Endodermal cell (in vitro differentiated cells): Measurements from ENCODE around the gene COL23A1. TPM values are rescaled to one million over a fixed set of nuclear protein-coding genes. Genes with fewer than 3 reads are reported as not detected.
A peak's percentile ranks its signal among the peaks of the same experiment; 100 is the strongest.

Experiments used
- DNase-seq: peaks from one replicate; pipeline ENCODE4 v3.0.0-alpha.2; 2017
- H3K27ac ChIP-seq: 2 replicates; pipeline ENCODE4 v1.5.1; 2013; ENCODE audit warnings: mild to moderate bottlenecking, low read depth, low read length, moderate library complexity
- H3K27me3 ChIP-seq: 2 replicates; pipeline ENCODE4 v1.6.1; 2013; ENCODE audit warnings: mild to moderate bottlenecking, low read length, moderate library complexity; ENCODE audit not compliant: insufficient read depth, control insufficient read depth, poor library complexity, severe bottlenecking
- H3K36me3 ChIP-seq: 2 replicates; pipeline ENCODE4 v1.7.0; 2013; ENCODE audit warnings: mild to moderate bottlenecking, low read length, moderate library complexity; ENCODE audit not compliant: control insufficient read depth, insufficient read depth
- H3K4me1 ChIP-seq: one replicate; pipeline ENCODE4 v1.7.0; 2013; ENCODE audit warnings: low read length; ENCODE audit not compliant: control insufficient read depth, insufficient read depth
- H3K4me3 ChIP-seq: 2 replicates; pipeline ENCODE4 v1.5.1; 2013; ENCODE audit warnings: mild to moderate bottlenecking, low read length, moderate library complexity
- H3K9ac ChIP-seq: 2 replicates; pipeline ENCODE4 v1.6.1; 2013; ENCODE audit warnings: mild to moderate bottlenecking, low read length, moderate library complexity; ENCODE audit not compliant: poor library complexity, severe bottlenecking; ENCODE audit errors: extremely low read depth
- H3K9me3 ChIP-seq: 2 replicates; pipeline ENCODE4 v1.6.1; 2013; ENCODE audit warnings: mild to moderate bottlenecking, low read length, moderate library complexity; ENCODE audit not compliant: control insufficient read depth
- H3K27ac Mint-ChIP-seq: 2 replicates; pipeline ENCODE4 v1.8.0; 2020; ENCODE audit warnings: mixed read lengths
- H3K27me3 Mint-ChIP-seq: 2 replicates; pipeline ENCODE4 v1.8.0; 2021; ENCODE audit warnings: mild to moderate bottlenecking, mixed read lengths; ENCODE audit not compliant: insufficient read depth
- H3K36me3 Mint-ChIP-seq: 2 replicates; pipeline ENCODE4 v1.8.0; 2020; ENCODE audit warnings: low read depth, mixed read lengths
- H3K4me1 Mint-ChIP-seq: 2 replicates; pipeline ENCODE4 v1.8.0; 2020; ENCODE audit warnings: mixed read lengths
- H3K4me3 Mint-ChIP-seq: 2 replicates; pipeline ENCODE4 v1.8.0; 2020; ENCODE audit warnings: mild to moderate bottlenecking, moderate library complexity, mixed read lengths
- H3K9me3 Mint-ChIP-seq: 2 replicates; pipeline ENCODE4 v1.8.0; 2020; ENCODE audit warnings: mild to moderate bottlenecking, mixed read lengths
- WGBS, 2 experiments: methylation state at CpG; one replicate each; pipeline versions ENCODE4 v1.1.5 to v1.1.7; 2013; ENCODE audit warnings: missing lambda C conversion rate in 2 of 2, mixed read lengths in 1 of 2; ENCODE audit not compliant: insufficient coverage in 1 of 2, insufficient read length in 1 of 2; 5-methylcytosine and 5-hydroxymethylcytosine counted together
- total RNA-seq, 2 donors: library from RNA; stranded (reverse); fragmentation: NEBNext Ultra II Directional in 1 of 2; extraction: Animal tissue kit (Norgen Biotek cat#: 25700) in 1 of 2; gene quantifications; 2 replicates in 1 of 2; 3 replicates in 1 of 2; pipeline ENCODE4 v1.2.1, GENCODE V29; 2021
- TF ChIP-seq, protein P1 (sequence below): fragments of 200-600 bp; sonication (generic); conservative IDR thresholded peaks from 2 replicates; pipeline ENCODE4 v1.5.0; 2021; ENCODE audit warnings: antibody characterized with exemption, mild to moderate bottlenecking

The COL23A1 gene
- total RNA-seq, 2 donors from 2014 or later, result 50.2 to 71.3 TPM

DNA sequence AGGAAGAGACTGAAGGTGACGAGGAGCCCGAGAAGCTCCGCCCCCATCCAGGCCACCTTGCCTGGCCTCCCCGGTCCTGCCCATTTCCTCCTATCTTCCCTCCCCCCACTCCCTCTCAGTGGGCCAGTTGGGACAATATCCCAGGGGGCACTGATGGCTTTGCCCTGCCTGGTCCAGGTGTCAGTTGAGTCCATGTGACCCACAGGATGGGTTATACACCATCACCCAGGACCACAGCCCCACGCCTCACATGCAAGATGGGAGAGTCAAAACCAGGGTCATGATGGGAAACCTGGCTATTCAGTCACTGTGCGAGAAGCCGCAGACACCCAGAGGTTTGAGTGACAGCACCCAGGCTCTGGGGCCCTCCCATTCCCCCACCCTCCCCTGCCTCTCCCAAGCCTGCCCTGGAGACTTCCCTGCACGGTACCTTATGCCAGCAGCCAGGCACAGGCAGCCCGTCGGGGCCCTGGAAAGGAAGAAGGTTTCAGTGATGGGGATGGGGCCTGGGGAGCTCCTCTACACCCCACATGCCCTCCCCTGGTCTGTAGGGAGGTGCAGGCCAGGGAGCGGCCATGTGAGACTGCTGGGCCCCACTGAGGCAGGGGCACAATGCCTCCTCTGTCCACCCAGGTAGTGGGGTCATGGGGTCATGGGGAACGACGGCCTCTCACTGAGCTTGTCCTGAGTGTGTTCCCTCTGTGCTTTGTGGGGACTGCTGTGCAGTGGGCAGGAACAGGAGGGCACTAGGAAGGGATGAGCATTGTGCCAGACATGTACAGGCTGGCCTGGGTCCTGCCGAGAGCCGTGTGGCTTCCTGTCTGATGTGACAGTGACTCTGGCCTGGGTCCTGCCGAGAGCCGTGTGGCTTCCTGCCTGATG is 351.2 kb downstream of the COL23A1 start:
- 87 to 89% methylated on average over 8 to 17 of the region's 17 CpGs for WGBS, 2 experiments
- TF ChIP-seq, protein P1, sequence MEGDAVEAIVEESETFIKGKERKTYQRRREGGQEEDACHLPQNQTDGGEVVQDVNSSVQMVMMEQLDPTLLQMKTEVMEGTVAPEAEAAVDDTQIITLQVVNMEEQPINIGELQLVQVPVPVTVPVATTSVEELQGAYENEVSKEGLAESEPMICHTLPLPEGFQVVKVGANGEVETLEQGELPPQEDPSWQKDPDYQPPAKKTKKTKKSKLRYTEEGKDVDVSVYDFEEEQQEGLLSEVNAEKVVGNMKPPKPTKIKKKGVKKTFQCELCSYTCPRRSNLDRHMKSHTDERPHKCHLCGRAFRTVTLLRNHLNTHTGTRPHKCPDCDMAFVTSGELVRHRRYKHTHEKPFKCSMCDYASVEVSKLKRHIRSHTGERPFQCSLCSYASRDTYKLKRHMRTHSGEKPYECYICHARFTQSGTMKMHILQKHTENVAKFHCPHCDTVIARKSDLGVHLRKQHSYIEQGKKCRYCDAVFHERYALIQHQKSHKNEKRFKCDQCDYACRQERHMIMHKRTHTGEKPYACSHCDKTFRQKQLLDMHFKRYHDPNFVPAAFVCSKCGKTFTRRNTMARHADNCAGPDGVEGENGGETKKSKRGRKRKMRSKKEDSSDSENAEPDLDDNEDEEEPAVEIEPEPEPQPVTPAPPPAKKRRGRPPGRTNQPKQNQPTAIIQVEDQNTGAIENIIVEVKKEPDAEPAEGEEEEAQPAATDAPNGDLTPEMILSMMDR, result no peak

DNA sequence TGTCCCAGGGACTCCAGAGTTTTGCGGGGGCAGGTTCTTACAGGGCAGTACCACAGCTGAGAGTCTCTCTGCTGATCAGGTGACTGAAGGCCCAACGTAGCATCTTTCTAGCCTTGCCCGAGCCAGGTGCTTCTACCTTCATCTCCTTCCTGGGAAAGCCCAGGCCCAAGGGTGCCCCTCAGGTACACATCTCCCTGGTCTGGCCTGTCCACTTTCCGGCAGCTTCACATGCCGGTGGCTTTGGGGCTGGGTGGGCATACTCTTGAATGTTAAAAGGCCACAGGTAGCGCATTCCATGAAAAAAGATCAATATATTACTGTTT is 351.9 kb downstream of the COL23A1 start:
- Mint-ChIP-seq H3K9me3 (no peaks in the 10 kb centered on the region), H3K4me1 (peaks cover 2% of the 10 kb centered on the region), H3K4me3 (no peak overlapping the region), H3K36me3 (peaks cover 3% of the 10 kb centered on the region), H3K27me3 (no peaks in the 10 kb centered on the region), H3K27ac (no peak overlapping the region)
- no peaks in the 10 kb centered on the region for H3K9me3 ChIP-seq
- TF ChIP-seq, protein P1, result no peak
- no peak overlapping the region for H3K9ac ChIP-seq
- H3K27me3 ChIP-seq, result no peaks in the 10 kb centered on the region
- no peaks in the 10 kb centered on the region for H3K4me1 ChIP-seq
- no peak overlapping the region for H3K27ac ChIP-seq
- DNase-seq, result no peak
- H3K36me3 ChIP-seq, result no peaks in the 10 kb centered on the region
- no peak overlapping the region for H3K4me3 ChIP-seq
- 90 to 98% methylated on average over 3 to 6 of the region's 6 CpGs for WGBS, 2 experiments

More for the DNA sequence above, 351.2 kb downstream of the COL23A1 start:
- no peaks in the 10 kb centered on the region for H3K36me3 ChIP-seq
- no peak overlapping the region for H3K4me3 ChIP-seq
- H3K9me3 Mint-ChIP-seq, result no peaks in the 10 kb centered on the region
- H3K4me3 Mint-ChIP-seq, result no peak overlapping the region
- H3K4me1 Mint-ChIP-seq, result peaks cover 2% of the 10 kb centered on the region
- H3K27ac Mint-ChIP-seq, result no peak overlapping the region
- H3K4me1 ChIP-seq, result no peaks in the 10 kb centered on the region
- DNase-seq, result peak; percentile 49
- H3K27me3 Mint-ChIP-seq, result no peaks in the 10 kb centered on the region
- H3K36me3 Mint-ChIP-seq, result peaks cover 3% of the 10 kb centered on the region
- no peaks in the 10 kb centered on the region for H3K9me3 ChIP-seq
- no peak overlapping the region for H3K9ac ChIP-seq
- H3K27ac ChIP-seq, result no peak overlapping the region
- H3K27me3 ChIP-seq, result no peaks in the 10 kb centered on the region

DNA sequence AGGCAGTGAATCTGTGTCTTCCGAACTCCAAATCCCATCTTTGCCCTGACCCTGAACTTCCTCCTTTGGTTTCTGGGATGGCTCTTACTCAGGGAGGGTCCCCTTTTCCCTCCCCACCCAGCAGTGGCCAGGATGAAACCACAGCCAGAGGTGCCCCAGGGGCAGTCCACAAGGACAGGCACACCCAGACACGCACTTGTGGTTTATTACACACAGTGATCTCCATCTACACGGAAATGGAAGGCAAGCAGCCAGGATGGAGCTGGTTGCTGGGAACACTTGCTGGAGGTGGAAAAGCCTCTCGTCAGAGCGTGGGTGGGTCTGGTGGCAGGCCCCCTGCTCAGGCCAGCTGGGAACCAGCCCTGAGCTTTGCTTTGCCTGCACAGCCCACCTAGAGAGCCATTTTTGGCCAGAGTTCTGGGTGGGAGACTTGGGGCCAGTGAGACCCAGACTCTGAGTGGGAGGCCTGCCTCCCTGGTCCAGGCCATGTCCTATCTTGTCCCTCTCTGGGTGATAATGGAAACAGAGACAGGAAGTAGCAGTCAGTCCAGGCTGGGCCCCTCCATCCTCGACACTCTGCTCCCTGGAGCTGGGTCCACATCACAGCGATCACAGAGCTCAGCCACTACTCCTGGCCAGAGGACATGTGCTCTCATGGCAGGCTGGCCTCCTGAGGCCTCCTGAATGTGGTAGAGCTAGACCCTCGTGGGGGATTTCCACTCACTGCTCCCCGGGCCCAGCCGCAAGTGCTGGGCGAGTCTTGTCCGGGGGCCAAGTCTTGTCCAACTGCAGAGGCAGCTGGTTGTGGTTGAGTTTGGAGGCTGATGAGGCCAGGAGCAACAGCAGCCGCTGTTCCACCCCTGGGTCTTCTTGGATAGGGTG is 352.5 kb downstream of the COL23A1 start:
- no peak overlapping the region for H3K27ac Mint-ChIP-seq
- peaks cover 3% of the 10 kb centered on the region for H3K36me3 Mint-ChIP-seq

More for the DNA sequence above, 352.5 kb downstream of the COL23A1 start:
- no peaks in the 10 kb centered on the region for H3K36me3 ChIP-seq
- 94% methylated on average over 7 to 13 of the region's 13 CpGs for WGBS, 2 experiments
- no peak overlapping the region for H3K27ac ChIP-seq
- H3K4me1 Mint-ChIP-seq, result peaks cover 5% of the 10 kb centered on the region
- TF ChIP-seq, protein P1, result no peak
- no peaks in the 10 kb centered on the region for H3K9me3 Mint-ChIP-seq
- H3K4me1 ChIP-seq, result no peaks in the 10 kb centered on the region
- no peaks in the 10 kb centered on the region for H3K27me3 ChIP-seq
- H3K4me3 Mint-ChIP-seq, result no peak overlapping the region
- no peak overlapping the region for H3K4me3 ChIP-seq
- no peaks in the 10 kb centered on the region for H3K27me3 Mint-ChIP-seq
- DNase-seq, result no peak
- H3K9ac ChIP-seq, result no peak overlapping the region
- no peaks in the 10 kb centered on the region for H3K9me3 ChIP-seq
